DMS153 treated with DMSO at 0.1 percent for 48 hours (cell line): ENCODE measurements around the gene USP10.

ENCODE experiments used
- DNase-seq: peaks from one replicate; lab custom pipeline; 2025; ENCODE audit not compliant: unreplicated experiment; lab: John Stamatoyannopoulos, UW

The USP10 gene

GRCh38 chr16:84699712-84700445 is at the start of gene USP10:
TSS of gene USP10 (plus strand) at chr16:84700000. CDS start at chr16:84700091, 91 bp downstream.
- peak; percentile 46 for DNase-seq

GRCh38 chr16:84650062-84650991 is 49.5 kb upstream of the USP10 start:
- DNase-seq, result no peak

- no peak for DNase-seq
Measured at GRCh38 chr16:84652566-84652965, 47.2 kb upstream of the USP10 start.

- DNase-seq, result no peak
Measured at GRCh38 chr16:84654238-84654637, 45.6 kb upstream of the USP10 start.

- DNase-seq, result no peak
Measured at GRCh38 chr16:84654998-84655397, 44.8 kb upstream of the USP10 start.

GRCh38 chr16:84656649-84657048 is 43.2 kb upstream of the USP10 start:
- DNase-seq, result no peak

- no peak for DNase-seq
Measured at GRCh38 chr16:84657229-84657837, 42.5 kb upstream of the USP10 start.

GRCh38 chr16:84658690-84659089 is 41.1 kb upstream of the USP10 start:
- DNase-seq, result no peak

- no peak for DNase-seq
Measured at GRCh38 chr16:84659656-84660300, 40.0 kb upstream of the USP10 start.

GRCh38 chr16:84660973-84661372 is 38.8 kb upstream of the USP10 start:
- no peak for DNase-seq

GRCh38 chr16:84661418-84662060 is 38.3 kb upstream of the USP10 start:
- DNase-seq, result no peak

- no peak for DNase-seq
Measured at GRCh38 chr16:84662471-84662870, 37.3 kb upstream of the USP10 start.

GRCh38 chr16:84663433-84664101 is 36.2 kb upstream of the USP10 start:
- no peak for DNase-seq

GRCh38 chr16:84665359-84665758 is 34.4 kb upstream of the USP10 start:
- DNase-seq, result no peak

- no peak for DNase-seq
Measured at GRCh38 chr16:84665843-84666242, 34.0 kb upstream of the USP10 start.

- DNase-seq, result no peak
Measured at GRCh38 chr16:84667600-84668309, 32.0 kb upstream of the USP10 start.

- DNase-seq, result no peak
Measured at GRCh38 chr16:84670063-84670462, 29.7 kb upstream of the USP10 start.

- DNase-seq, result peak; percentile 36
Measured at GRCh38 chr16:84672276-84673202, 27.3 kb upstream of the USP10 start.

- no peak for DNase-seq
Measured at GRCh38 chr16:84673203-84673535, 26.6 kb upstream of the USP10 start.
